ENCODE results near the gene IQCE.

IQCE gene, protein sequence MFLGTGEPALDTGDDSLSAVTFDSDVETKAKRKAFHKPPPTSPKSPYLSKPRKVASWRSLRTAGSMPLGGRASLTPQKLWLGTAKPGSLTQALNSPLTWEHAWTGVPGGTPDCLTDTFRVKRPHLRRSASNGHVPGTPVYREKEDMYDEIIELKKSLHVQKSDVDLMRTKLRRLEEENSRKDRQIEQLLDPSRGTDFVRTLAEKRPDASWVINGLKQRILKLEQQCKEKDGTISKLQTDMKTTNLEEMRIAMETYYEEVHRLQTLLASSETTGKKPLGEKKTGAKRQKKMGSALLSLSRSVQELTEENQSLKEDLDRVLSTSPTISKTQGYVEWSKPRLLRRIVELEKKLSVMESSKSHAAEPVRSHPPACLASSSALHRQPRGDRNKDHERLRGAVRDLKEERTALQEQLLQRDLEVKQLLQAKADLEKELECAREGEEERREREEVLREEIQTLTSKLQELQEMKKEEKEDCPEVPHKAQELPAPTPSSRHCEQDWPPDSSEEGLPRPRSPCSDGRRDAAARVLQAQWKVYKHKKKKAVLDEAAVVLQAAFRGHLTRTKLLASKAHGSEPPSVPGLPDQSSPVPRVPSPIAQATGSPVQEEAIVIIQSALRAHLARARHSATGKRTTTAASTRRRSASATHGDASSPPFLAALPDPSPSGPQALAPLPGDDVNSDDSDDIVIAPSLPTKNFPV

DNA sequence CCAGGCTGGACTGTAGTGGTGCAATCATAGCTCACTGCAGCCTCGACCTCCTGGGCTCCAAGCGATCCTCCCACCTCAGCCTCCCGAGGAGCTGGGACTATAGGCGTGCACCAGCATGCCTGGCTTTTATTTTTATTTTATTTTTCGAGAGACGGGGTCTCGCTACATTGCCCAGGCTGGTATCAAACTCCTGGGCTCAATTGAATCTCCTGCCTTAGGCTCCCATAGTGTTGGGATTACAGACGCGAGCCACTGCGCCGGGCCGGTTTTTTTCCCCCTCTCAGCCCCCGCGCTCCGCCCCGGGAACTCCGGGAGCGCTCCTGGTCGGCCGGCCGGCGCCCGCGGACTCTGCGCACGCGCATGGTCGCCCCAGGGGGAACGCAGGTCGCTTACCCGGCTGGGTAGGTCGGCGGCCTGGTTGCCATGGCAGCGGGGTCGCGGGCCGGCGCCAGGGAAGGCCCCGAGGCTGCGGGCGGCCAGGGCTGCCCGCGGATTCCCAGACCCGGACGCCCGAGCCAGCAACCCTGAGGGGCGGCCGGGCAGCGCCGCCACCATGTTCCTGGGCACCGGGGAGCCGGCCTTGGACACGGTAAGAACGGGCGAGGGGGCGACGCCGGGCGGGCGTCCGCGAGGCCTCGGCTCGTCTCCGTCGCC is at the start of gene IQCE:
TSS of gene IQCE (plus strand) at position 351 of the 654 bp plus-strand sequence. CDS start at position 554, 203 bp downstream.
- DNase-seq = peak; percentile 95
- peak; percentile 55 for ATAC-seq

DNA sequence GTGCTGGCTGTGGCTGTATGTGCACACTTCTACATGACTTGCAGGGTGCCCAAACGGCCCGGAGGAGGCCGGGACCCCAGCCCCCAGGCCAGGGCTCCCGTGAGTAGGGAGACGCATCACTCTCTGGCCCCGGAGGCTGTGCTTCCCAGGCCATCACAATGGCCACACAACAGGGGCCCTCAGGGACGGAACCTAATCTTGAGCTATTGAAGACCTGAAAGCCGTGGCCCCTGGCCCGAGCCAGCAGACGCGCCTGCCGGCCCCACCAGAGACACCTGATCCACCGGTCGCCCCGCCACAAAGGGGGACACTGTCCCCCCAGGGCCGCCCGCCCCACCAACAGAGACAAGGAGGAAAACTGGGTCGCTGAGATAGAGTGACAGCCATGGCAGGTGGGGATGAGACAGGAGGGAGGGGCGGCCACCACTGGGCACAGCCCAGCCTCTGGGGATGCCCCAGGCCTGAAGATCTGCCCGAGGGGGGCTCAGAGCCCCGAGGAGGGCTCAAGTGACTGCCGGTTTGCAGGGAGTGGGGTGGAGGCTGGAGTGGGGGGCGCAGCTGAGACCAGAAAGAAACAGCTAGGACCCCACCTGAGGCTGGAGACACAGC is 49.4 kb upstream of the IQCE start:
- ATAC-seq (no peak), DNase-seq (no peak)

DNA sequence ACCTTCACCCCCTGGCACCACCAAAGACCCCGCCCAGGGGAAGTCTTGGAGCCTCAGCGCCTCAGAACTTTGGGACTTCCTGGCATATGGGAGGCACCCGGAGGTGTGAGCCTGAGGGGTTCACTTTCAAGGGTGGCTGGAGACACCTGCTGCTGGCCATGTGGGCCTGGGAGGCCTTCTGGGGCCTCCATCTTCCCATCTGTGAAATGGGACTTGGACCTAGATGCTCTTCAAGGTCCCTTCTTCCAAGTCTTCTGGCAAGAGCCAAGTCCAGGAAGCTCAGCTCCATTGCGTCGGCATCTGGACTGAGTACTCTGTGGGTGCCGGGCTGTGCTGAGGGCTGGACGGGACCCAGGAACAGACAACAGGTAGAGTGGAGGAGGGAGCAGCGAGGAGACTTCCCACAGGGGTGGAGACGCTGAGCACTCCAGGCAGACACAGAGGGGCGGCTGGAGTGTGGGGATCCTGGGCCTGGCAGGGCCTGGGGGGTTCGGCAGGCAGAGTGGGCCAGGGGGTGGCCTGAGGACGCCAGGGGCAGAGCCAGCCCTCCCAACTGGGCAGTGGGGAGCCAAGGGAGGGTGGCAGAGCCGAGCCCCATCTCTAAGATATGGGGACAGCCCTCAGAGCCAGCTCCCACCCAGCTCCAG is 48.5 kb upstream of the IQCE start:
- no peak for ATAC-seq
- no peak for DNase-seq

DNA sequence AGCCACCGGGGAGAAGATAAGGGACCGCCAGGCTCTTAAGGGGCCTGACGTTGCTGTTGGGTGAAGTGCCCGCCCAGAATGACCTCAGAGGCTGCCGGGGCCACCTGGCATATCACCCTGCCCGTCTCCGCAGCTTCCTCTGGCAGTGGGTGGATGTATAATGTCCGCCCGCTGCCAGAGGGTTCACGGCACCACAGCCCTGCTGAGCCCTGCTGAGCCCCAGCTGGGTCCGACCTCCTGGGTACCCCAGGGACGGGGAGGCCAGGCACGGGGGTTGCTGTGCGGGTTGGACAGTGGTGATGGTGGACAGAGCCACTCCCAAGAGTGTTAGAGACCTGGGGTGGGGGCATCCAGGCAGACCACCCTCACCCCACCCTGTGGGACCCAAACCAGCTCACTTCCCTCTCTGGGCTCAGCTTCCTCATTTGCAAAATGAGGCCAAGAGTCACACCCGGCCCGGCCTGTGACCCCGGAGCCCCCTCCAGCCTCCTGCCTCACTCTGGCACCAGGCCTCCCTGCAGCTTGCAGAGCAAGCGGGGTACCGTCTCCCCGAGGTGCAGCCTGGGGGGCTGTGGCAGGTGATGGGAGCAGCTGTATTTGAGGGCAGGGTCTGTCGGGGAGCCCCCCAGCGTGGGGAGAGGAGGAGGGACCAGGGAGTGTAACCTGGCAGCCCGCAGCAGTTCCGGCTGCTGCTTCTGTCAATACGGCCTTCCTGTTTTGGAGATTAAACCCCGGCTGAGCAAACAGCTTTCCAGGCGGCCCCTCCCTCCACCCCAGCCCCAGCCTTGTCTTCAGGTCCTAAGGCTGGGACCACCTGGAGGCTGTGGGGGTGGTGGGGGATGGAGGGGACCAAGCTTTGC is 47.6 kb upstream of the IQCE start:
- DNase-seq (peak; percentile 75), ATAC-seq (peak; percentile 55)

DNA sequence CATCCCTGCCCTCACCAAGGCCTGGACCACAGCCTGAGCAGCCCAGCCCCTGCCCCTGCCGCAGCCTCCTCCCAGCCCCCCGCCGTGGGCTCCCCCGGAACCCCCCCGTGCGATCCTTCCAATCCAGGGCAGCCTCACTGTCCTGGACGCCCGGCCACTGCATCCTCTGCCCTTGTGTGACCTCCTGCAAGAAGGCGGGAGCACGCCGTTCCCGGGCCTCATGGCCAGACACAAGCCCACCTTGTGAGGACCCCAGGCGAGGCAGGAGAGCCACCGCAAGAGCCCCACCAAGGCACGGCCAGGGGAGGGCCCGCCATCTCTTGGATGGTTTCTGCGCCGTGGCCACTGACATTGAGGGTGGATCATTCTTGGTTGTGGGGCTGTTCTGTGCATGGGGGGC is 47.0 kb upstream of the IQCE start:
- DNase-seq = no peak
- ATAC-seq = no peak

DNA sequence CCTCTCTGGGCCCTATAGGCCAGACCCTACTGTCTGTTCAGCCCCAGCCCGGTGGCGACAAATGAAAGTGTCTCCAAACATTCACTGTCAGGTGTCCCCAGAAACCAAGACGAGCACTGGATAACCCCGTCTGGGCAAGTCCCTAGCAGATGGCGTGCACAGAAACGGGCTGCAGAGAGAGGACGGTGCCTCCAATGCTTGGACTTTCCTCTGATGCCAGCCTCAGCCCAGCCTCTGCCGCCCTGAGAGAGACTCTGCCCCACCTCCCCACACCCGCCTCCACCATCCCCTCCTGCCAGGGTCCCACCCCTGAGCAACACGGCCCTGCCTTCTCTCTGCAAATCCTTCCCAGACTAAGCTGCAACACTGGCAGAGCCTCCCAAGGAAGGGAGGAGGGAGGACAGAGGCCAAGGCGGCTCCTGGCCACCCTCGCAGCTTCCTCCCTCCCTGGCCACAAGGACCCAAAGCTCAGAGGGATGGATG is 46.6 kb upstream of the IQCE start:
- ATAC-seq (no peak), DNase-seq (no peak)

DNA sequence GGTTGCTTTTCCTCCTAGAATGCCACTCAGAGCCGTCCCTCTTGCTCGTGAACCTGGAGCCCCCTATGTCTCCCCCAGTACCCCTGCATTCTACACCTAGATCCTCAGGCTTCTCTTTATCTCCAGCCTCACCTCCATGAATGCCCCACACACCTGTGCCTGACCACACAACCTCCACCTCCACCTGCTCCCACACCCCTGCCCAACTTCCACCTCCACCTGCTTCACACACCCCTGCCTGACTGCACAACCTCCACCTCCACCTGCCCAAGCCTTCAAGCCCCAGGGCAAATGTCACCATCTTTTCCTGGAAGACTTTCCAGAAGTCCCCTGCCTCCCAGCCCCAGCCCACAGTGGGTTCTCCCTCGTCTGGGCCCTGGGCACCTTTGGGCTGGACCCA is 46.1 kb upstream of the IQCE start:
- ATAC-seq (no peak), DNase-seq (no peak)

DNA sequence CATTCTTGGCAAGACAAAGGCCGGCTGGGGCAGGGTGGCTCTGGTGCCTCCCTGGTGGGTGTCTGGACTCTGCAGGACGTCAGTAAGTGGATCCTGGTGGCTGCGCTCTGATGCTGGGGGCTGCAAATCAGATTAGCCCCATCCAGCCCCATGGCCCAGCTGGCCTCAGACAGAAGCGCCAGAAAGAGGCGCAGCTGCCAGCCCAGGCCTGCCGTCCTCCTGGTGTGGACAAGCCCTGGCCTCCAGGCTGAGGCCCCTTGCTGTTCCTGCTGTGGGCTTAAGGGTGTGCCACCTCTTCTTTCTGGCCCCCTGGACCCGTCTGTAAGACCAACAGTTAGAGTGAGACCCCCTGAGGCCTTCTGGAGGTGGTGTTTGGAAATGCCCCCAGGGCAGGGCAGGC is 45.1 kb upstream of the IQCE start:
- ATAC-seq = no peak
- no peak for DNase-seq

DNA sequence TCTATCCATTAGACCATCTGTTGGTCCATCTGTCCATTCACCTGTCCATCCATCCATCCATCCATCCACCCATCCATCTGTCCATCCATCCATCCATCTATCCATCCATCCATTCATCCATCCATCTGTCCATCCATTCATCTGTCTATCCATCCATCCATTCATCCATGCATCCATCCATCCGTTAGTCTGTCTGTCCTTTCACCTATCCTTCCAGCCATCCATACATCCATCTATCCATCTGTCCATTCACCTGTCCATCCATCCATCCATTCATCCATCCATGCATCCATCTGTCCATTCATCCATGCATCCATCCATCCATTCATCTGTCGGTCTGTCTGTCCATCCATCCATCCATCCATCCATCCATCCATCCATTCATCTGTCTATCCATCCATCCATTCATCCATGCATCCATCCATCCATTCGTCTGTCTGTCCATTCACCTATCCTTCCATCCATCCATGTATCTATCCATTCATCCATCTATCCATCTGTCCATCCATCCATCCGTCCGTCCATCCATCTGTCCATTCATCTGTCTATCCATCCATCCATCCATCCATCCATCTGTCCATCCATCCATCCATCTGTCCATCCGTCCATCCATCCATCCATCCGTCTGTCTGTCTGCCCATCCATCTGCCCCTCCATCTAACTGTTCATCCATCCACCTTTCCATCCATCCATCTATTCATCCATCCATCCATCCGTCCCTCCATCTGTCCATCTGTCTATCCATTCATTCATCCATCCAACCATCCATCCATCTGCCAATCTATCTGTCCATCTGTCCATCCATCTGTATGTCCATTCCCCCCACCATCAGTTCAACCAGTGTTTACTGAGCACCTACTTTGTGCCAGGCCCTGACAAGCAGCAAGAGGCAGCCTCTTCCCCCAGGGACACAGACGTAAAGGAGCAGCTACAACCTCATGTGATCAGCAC is 44.0 kb upstream of the IQCE start:
- DNase-seq = no peak
- no peak for ATAC-seq

DNA sequence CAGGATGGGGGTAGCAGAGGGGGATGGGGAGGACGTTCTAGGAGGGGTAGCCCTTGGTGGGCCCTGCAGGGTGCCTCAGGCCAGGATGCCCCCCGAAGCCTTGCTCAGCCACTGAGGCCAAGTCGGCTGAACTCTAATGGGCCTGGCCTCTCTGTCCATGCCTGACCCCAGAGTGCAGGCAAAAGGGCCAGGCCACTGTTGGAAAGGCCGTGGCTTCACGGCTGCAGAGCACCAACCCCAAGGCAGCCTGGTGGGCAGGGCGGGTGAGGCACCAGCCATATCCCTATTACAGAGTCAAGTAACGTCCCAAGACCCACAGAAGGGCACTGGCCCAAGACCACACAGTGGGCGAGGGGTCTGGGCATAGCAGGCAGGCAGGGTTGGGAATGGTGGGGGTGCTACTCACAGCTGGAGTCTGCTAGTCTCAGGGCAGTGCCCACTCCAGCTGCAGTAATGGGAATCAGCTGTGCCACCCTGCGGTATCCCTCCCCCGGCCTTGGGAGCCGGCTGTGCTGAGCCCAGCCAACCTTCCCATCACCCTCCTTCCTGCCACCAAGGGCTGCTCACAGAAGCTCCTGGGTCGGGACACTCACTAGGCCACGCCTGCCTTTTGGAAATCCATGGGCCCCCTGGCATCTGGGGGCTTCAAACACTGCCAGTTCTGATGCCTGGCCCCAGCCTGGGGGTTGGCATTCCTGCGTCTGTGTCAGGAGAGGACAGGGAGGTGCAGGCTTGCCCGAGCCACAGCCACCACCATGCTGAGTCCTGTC is 43.2 kb upstream of the IQCE start:
- ATAC-seq (no peak), DNase-seq (no peak)

DNA sequence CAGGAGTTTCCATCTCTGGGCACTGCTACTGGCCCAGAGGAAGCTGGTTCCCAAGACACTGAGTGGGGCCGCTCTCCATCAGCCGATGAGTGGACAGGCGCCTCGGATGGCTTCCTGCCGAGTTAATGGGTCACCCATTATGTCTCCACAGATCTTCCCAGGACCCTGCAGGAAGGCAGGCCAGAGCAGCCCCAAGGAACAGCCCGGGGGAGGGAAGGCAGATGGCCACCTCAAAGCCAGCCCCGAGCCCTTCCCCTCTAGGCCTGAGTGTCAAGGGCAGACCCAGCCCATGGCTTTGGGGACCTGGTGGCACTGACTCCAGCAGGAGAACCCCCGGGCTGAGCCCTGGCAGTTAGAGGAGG is 42.6 kb upstream of the IQCE start:
- ATAC-seq = no peak

DNA sequence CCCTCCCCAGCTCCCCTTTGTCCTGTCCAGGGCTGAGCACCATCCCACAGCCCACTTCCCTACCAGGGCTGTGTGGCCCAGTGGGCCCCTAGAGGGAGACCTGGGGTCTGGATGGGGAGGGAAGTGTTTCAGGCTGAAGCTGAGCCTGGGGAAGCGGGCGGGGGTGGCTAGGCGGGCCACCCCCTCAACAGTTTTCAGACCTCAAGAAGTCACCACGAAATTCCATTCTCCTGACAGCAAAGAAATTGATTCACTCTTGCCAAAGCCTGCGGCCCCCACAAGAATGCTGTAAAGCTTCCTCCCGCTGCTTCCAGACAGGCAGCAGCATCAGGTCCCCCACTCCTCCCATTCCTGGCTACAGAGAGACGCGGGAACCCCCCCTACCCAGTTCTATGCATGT is 41.8 kb upstream of the IQCE start:
- no peak for DNase-seq
- no peak for ATAC-seq

More for the DNA sequence above, 42.6 kb upstream of the IQCE start:
- no peak for DNase-seq

DNA sequence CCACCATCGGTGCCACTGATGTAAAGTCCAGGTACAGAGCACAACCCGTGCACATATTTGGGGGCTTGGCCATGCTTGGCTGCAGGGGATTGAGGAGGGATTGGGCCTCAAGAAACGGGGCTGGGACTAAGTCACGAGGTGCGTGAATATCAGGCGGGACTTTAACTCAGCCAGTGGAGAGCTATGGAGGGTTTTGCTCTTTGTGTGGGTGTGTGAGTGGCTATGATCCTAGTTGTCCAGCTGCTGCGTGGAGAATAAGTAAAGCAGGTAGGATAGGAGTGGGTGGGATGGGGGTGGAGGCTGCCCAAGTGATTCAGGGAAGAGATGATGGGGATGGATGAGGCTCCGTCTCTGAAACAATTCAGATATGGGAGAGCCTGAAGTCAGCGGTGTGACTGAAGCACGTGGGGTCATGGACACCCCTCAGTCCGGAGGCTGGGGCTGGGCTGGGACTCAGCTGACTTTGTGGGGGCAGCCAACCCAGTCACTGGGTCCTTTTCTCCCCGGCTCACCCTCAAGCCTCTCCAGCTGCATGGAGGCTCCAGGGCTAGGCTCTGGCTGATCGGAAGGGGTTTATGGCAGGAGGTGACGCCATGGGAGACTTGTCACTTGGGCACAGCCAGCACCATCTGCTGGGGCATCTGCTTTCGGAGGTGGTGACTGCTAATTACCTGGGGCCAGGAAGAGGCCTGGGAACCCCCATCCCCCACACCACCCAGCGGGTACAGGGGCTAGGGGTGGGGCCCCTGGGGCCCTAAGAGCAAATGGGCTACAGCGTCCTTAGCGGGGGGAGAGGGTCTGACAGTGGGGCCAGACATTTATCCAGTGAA is 40.9 kb upstream of the IQCE start:
- no peak for ATAC-seq
- DNase-seq = no peak

DNA sequence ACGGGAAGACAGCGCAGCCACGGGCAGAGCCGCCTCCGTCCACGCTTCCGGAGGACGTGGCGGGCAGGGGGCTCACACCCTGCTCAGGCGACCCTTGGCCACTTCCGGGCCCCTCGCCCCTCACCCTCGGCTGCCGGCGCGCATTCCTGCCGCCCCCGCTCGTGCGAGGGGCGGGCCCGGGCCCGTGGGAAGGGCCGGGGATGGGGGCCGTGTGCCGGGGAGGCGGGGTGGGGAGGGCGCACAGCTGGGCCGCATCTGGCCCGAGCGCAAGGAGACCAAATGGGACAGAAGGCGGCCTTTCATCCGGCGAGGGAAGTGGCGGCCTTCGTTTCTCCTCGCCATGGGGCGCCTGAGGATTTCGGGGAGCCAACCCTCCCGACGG is 40.1 kb upstream of the IQCE start:
- no peak for DNase-seq
- ATAC-seq = no peak

DNA sequence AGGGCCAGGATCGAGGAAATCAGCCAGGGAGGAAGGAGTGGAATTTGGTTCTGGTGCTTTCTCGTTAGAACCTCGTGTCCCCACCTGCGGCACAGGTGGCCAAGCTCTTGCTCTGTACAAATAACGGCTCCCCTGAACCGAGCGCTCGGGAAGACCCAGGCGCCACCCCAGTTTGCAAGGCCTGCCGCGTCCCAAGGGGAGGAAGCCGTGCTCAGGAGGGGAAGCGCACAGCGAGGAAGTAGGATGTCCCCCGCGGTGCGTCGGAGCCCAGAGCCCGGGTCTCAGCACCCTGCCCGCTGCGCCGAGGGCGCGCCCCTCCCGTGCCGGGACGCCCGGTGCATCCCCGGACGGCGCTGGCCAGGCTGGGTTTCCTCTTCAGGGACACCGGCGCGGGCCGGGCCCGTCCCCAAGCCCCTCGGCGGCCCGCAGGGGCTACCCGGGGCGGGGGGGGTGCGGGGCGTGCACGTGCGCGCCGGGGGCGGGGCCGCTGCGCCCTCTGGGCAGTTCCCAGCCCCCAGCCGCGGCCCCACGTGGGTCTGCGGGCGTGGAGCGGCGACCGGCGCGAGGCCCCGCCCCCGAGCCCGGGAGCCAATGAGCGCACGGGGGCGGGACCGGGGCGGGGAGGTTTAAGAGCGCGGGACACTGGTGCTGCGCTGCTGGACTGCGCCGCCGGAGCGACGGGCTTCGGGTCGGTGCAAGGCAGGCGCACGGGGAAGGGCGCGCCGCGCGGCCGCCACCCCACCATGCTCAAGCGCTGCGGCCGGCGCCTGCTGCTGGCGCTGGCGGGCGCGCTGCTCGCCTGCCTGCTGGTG is 39.5 kb upstream of the IQCE start, which contains the start of gene LFNG:
TSS of gene LFNG (plus strand) at position 656 of the 812 bp plus-strand sequence. CDS start at position 744, 88 bp downstream.
- ATAC-seq (peak; percentile 73), DNase-seq (peak; percentile 92)

DNA sequence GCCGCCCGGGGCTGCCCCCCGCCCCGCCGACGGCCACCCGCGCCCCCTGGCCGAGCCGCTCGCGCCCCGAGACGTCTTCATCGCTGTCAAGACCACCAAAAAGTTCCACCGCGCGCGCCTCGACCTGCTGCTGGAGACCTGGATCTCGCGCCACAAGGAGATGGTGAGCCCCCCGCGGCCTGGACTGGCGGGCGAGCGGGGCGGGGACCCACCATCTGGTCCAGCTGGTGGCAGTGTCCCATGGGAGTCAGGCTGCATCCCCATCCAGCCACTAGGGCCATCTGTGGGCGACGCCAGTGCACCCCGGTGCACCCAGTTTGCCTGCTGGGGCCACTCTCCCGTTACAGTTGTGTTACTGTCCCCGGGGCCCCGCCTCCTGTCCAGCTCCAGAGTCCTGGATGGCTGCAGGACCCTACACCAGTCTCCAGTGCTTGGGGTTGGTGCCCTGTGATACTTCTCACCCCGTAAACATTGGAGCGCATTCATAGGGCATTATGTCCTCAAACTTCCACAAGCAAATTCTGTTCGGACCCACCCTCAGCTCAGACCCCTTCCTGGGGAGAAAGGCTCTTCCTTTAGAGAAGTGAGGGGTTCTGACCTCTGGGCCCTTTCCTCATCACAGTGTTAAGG is 38.5 kb upstream of the IQCE start:
- ATAC-seq (no peak), DNase-seq (peak; percentile 47)

All from stimulated activated naive CD8-positive, alpha-beta T cell treated with anti-CD3 and anti-CD28 coated beads, Interleukin-15, Interleukin-2, amounts not matched to agents 100 U/mL and 50 U/mL, for 24 hours (primary cell).